Sigmoid colon (tissue), 7 donors: ENCODE measurements around the gene GYG2. TPM values are rescaled to one million over a fixed set of nuclear protein-coding genes. Genes with fewer than 3 reads are reported as not detected.

Source experiments
- DNase-seq: peaks from one replicate; pipeline ENCODE4 v3.0.0-alpha.2; 2019
- H3K27ac ChIP-seq, 4 donors: fragments of 200-600 bp; sonication (generic); one replicate each; pipeline ENCODE4 v1.5.1; 2016 to 2019; ENCODE audit warnings: mild to moderate bottlenecking in 1 of 4
- H3K27me3 ChIP-seq, 3 donors: fragments of 200-600 bp; sonication (generic); one replicate each; pipeline ENCODE4 v1.5.1; 2019; ENCODE audit warnings: mild to moderate bottlenecking in 1 of 3
- H3K36me3 ChIP-seq, 4 donors: fragments of 200-600 bp; sonication (generic); one replicate each; pipeline ENCODE4 v1.5.1; 2016 to 2019
- H3K4me1 ChIP-seq, 4 donors: fragments of 200-600 bp; sonication (generic); one replicate each; pipeline ENCODE4 v1.5.1; 2017 to 2019
- H3K4me3 ChIP-seq, 4 donors: fragments of 200-600 bp; sonication (generic); one replicate each; pipeline ENCODE4 v1.5.1; 2017 to 2019; ENCODE audit warnings: mild to moderate bottlenecking in 2 of 4, moderate library complexity in 1 of 4
- H3K9me3 ChIP-seq, 4 donors: fragments of 200-600 bp in 3 of 4; sonication (generic) in 3 of 4; one replicate each; pipeline versions ENCODE4 v1.5.1 to v1.6.1; 2013 to 2019
- CTCF ChIP-seq, 4 experiments: fragments of 450-650 bp in 3 of 4; fragments of 200-600 bp in 1 of 4; IDR thresholded peaks; one replicate each; pipeline ENCODE4 v1.5.1; 2016 to 2019; ENCODE audit warnings: antibody characterized with exemption in 4 of 4, mild to moderate bottlenecking in 3 of 4, moderate library complexity in 2 of 4
- EP300 ChIP-seq, 4 donors: sonication (generic); formaldehyde crosslinking; IDR thresholded peaks; one replicate each; pipeline ENCODE4 v1.6.1; 2017; ENCODE audit warnings: antibody characterized with exemption in 4 of 4
- POLR2A ChIP-seq, 2 donors: fragments of 450-650 bp; IDR thresholded peaks; one replicate each; pipeline ENCODE4 v1.6.1; 2016; ENCODE audit warnings: antibody characterized with exemption in 2 of 2, mild to moderate bottlenecking in 2 of 2, moderate library complexity in 2 of 2
- POLR2AphosphoS5 ChIP-seq, 4 donors: sonication (generic); formaldehyde crosslinking; IDR thresholded peaks; one replicate each; pipeline ENCODE4 v1.6.1; 2017; ENCODE audit warnings: antibody characterized with exemption in 4 of 4
- WGBS, 2 donors: extraction: QIAGEN DNeasy Blood & Tissue Kit; methylation state at CpG; one replicate each; pipeline ENCODE4 v1.1.7; 2013; 5-methylcytosine and 5-hydroxymethylcytosine counted together
- intact Hi-C: fragments of 100-400 bp; cut with DNase I; formaldehyde crosslinking; loops from one replicate; pipeline ENCODE4 v1.15.1; 2023
- polyA plus RNA-seq, 3 donors: library from polyadenylated mRNA; stranded (reverse); fragments of 200-250 nt; gene quantifications; one replicate each; pipeline ENCODE4 v1.2.3, GENCODE V29; 2013
- total RNA-seq, 4 donors: library from RNA; depleted of rRNA; stranded (reverse); fragments of >200 nt; gene quantifications; one replicate each; pipeline ENCODE4 v1.1.0, GENCODE V29; 2016
- donor health status: healthy with polysubstance abuse.
- donor health status: Bipolar disorder and iron deficiency.
- donor health status: healthy.

Gene GYG2
- total and polyA plus RNA-seq, 7 donors: 1.6 to 6.0 (median 3.9) TPM

- 26 to 76% methylated on average over 13 of the region's 13 CpGs for WGBS, 2 donors
- no peak overlapping the region for H3K27ac ChIP-seq
- no peak for TF ChIP-seq CTCF (IDR thresholded peaks at IDR 0.05)
- no peak for TF ChIP-seq POLR2A (IDR thresholded peaks at IDR 0.05)
- no peak for TF ChIP-seq EP300 (IDR thresholded peaks at IDR 0.05)
- no peak for TF ChIP-seq POLR2AphosphoS5 (IDR thresholded peaks at IDR 0.05)
- H3K9me3 ChIP-seq: no peaks in the 10 kb centered on the region
- peaks cover 0 to 3% (median 0%) of the 10 kb centered on the region in 3 donors for H3K27me3 ChIP-seq
- no peaks in the 10 kb centered on the region for H3K36me3 ChIP-seq
- intact Hi-C loops: loop anchor here (10.0 kb wide), 2 partner anchors 204 to 916 kb away; partner anchors contain the start of gene CD99
- DNase-seq: peak; percentile 36
- no peak overlapping the region for H3K4me3 ChIP-seq
- peaks cover 0 to 13% (median 11%) of the 10 kb centered on the region in 4 donors for H3K4me1 ChIP-seq
Observed at GRCh38 chrX:2898846-2899512, 70.2 kb downstream of the GYG2 start.

- no peak for DNase-seq
- H3K9me3 ChIP-seq: no peaks in the 10 kb centered on the region
- H3K27me3 ChIP-seq: peaks cover 0 to 3% (median 0%) of the 10 kb centered on the region in 3 donors
- no peak overlapping the region for H3K27ac ChIP-seq
- no peak overlapping the region for H3K4me3 ChIP-seq
- no peaks in the 10 kb centered on the region for H3K4me1 ChIP-seq
- 92 to 95% methylated on average over 9 of the region's 9 CpGs for WGBS, 2 donors
- H3K36me3 ChIP-seq: no peaks in the 10 kb centered on the region
- no peak for TF ChIP-seq POLR2A (IDR thresholded peaks at IDR 0.05)
- no peak for TF ChIP-seq EP300 (IDR thresholded peaks at IDR 0.05)
- TF ChIP-seq CTCF (IDR thresholded peaks at IDR 0.05): no peak
- no peak for TF ChIP-seq POLR2AphosphoS5 (IDR thresholded peaks at IDR 0.05)
- intact Hi-C loops: no loop called here
Observed at GRCh38 chrX:2901367-2902036, 72.8 kb downstream of the GYG2 start.

GRCh38 chrX:2902841-2903240 is 74.1 kb downstream of the GYG2 start:
- intact Hi-C loops: no loop called here
- Histone ChIP-seq H3K4me3 (no peak overlapping the region), H3K4me1 (no peaks in the 10 kb centered on the region), H3K36me3 (peaks cover 0 to 3% (median 0%) of the 10 kb centered on the region in 4 donors), H3K9me3 (no peaks in the 10 kb centered on the region), H3K27ac (no peak overlapping the region), H3K27me3 (peaks cover 0 to 3% (median 0%) of the 10 kb centered on the region in 3 donors)
- TF ChIP-seq POLR2A (IDR thresholded peaks at IDR 0.05) (no peak), EP300 (IDR thresholded peaks at IDR 0.05) (no peak), POLR2AphosphoS5 (IDR thresholded peaks at IDR 0.05) (no peak), CTCF (IDR thresholded peaks at IDR 0.05) (no peak)
- no peak for DNase-seq
- WGBS, 2 donors: 95 to 100% methylated on average over 1 of the region's 1 CpG

- TF ChIP-seq EP300 (IDR thresholded peaks at IDR 0.05) (no peak), CTCF (IDR thresholded peaks at IDR 0.05) (no peak), POLR2A (IDR thresholded peaks at IDR 0.05) (no peak), POLR2AphosphoS5 (IDR thresholded peaks at IDR 0.05) (no peak)
- H3K27ac ChIP-seq: no peak overlapping the region
- no peak for DNase-seq
- H3K4me1 ChIP-seq: no peaks in the 10 kb centered on the region
- no peaks in the 10 kb centered on the region for H3K9me3 ChIP-seq
- no peak overlapping the region for H3K4me3 ChIP-seq
- H3K36me3 ChIP-seq: peaks cover 0 to 3% (median 0%) of the 10 kb centered on the region in 4 donors
- peaks cover 0 to 3% (median 0%) of the 10 kb centered on the region in 3 donors for H3K27me3 ChIP-seq
- intact Hi-C loops: no loop called here
- WGBS, 2 donors: 98% methylated on average over 2 of the region's 2 CpGs
Observed at GRCh38 chrX:2903366-2903765, 74.6 kb downstream of the GYG2 start.
